HG03575 (cell line): ENCODE results near the gene COG6.

Source experiments
- ATAC-seq: cut with Tn5 transposase; IDR thresholded peaks from one replicate; pipeline ENCODE4 v1.9.1; 2021; ENCODE audit not compliant: unreplicated experiment, insufficient number of reproducible peaks, low FRiP score; ENCODE audit errors: extremely low read depth

The COG6 gene

GRCh38 chr13:39789451-39789850 is 134.0 kb downstream of the COG6 start:
- no peak for ATAC-seq
